NT2/D1 (cell line): ENCODE results near the gene SLC2A6.

Experiments
- DNase-seq: peaks from one replicate; pipeline ENCODE4 v3.0.0-alpha.2; 2011; ENCODE audit warnings: low read depth, low spot score
- H3K27me3 ChIP-seq: 2 replicates; pipeline ENCODE4 v1.6.0; 2011; ENCODE audit warnings: mild to moderate bottlenecking; ENCODE audit not compliant: insufficient read length, insufficient read depth
- H3K36me3 ChIP-seq: 2 replicates; pipeline ENCODE4 v1.6.1; 2011; ENCODE audit warnings: mild to moderate bottlenecking, low read length, mixed read lengths; ENCODE audit not compliant: insufficient read depth, insufficient read length
- H3K4me1 ChIP-seq: 2 replicates; pipeline ENCODE4 v1.5.1; 2011; ENCODE audit not compliant: insufficient read depth, insufficient read length
- H3K4me3 ChIP-seq: 2 replicates; pipeline ENCODE4 v1.5.1; 2011; ENCODE audit warnings: low read depth; ENCODE audit not compliant: insufficient read length
- H3K9ac ChIP-seq: 2 replicates; pipeline ENCODE4 v1.6.0; 2011; ENCODE audit warnings: low read depth; ENCODE audit not compliant: insufficient read length
- H3K9me3 ChIP-seq: 2 replicates; pipeline ENCODE4 v1.5.1; 2011; ENCODE audit warnings: mild to moderate bottlenecking, low read length; ENCODE audit not compliant: insufficient read depth
- SUZ12 ChIP-seq: IDR thresholded peaks from 2 replicates; pipeline ENCODE4 v1.6.1; 2011; ENCODE audit not compliant: insufficient read length, insufficient read depth; ENCODE audit errors: extremely low read depth
- YY1 ChIP-seq: IDR thresholded peaks from 2 replicates; pipeline ENCODE4 v1.6.1; 2011; ENCODE audit not compliant: insufficient read length, insufficient read depth
- ZNF274 ChIP-seq: IDR thresholded peaks from 2 replicates; pipeline ENCODE4 v1.6.1; 2011; ENCODE audit warnings: mild to moderate bottlenecking, low read depth, low read length

The SLC2A6 gene

GRCh38 chr9:133476941-133477340, 2.0 kb downstream of the SLC2A6 start:
- H3K4me3 ChIP-seq, result no peak overlapping the region
- H3K27me3 ChIP-seq, result peaks cover 12% of the 10 kb centered on the region

GRCh38 chr9:133476036-133476931, 2.6 kb downstream of the SLC2A6 start:
- no peak for TF ChIP-seq SUZ12
- TF ChIP-seq YY1, result no peak
- no peak for TF ChIP-seq ZNF274
- Histone ChIP-seq H3K27me3 (peaks cover 12% of the 10 kb centered on the region), H3K9ac (peak overlapping the region; percentile 38), H3K4me1 (peaks cover 13% of the 10 kb centered on the region), H3K4me3 (no peak overlapping the region), H3K36me3 (peaks cover 63% of the 10 kb centered on the region), H3K9me3 (no peaks in the 10 kb centered on the region)
- DNase-seq, result no peak

More at GRCh38 chr9:133476941-133477340, 2.0 kb downstream of the SLC2A6 start:
- Histone ChIP-seq H3K9me3 (no peaks in the 10 kb centered on the region), H3K9ac (peak overlapping the region; percentile 17), H3K36me3 (peaks cover 56% of the 10 kb centered on the region), H3K4me1 (peaks cover 11% of the 10 kb centered on the region)
- TF ChIP-seq ZNF274 (no peak), YY1 (no peak)
- DNase-seq, result no peak

GRCh38 chr9:133475292-133476012, 3.4 kb downstream of the SLC2A6 start:
- Histone ChIP-seq H3K36me3 (peaks cover 69% of the 10 kb centered on the region), H3K27me3 (peaks cover 10% of the 10 kb centered on the region), H3K4me3 (no peak overlapping the region), H3K4me1 (peaks cover 13% of the 10 kb centered on the region), H3K9ac (peak overlapping the region; percentile 38), H3K9me3 (no peaks in the 10 kb centered on the region)
- TF ChIP-seq YY1 (no peak), ZNF274 (no peak), SUZ12 (no peak)
- no peak for DNase-seq

GRCh38 chr9:133474853-133475252, 4.0 kb downstream of the SLC2A6 start:
- Histone ChIP-seq H3K4me3 (no peak overlapping the region), H3K9ac (no peak overlapping the region), H3K9me3 (no peaks in the 10 kb centered on the region), H3K27me3 (peaks cover 7% of the 10 kb centered on the region), H3K36me3 (peaks cover 71% of the 10 kb centered on the region), H3K4me1 (peaks cover 13% of the 10 kb centered on the region)
- TF ChIP-seq ZNF274 (no peak), YY1 (no peak), SUZ12 (no peak)
- DNase-seq, result no peak

- Histone ChIP-seq H3K9me3 (no peaks in the 10 kb centered on the region), H3K4me1 (peaks cover 10% of the 10 kb centered on the region), H3K27me3 (peaks cover under 1% of the 10 kb centered on the region), H3K36me3 (peaks cover 71% of the 10 kb centered on the region), H3K4me3 (no peak overlapping the region), H3K9ac (no peak overlapping the region)
- TF ChIP-seq SUZ12 (no peak), YY1 (no peak), ZNF274 (no peak)
- no peak for DNase-seq
Measured at GRCh38 chr9:133474215-133474614, 4.7 kb downstream of the SLC2A6 start.

- Histone ChIP-seq H3K4me1 (peaks cover 11% of the 10 kb centered on the region), H3K4me3 (no peak overlapping the region), H3K27me3 (no peaks in the 10 kb centered on the region), H3K36me3 (peaks cover 71% of the 10 kb centered on the region), H3K9ac (no peak overlapping the region), H3K9me3 (no peaks in the 10 kb centered on the region)
- DNase-seq, result no peak
- no peak for TF ChIP-seq YY1
- no peak for TF ChIP-seq ZNF274
- TF ChIP-seq SUZ12, result no peak
Measured at GRCh38 chr9:133473743-133474142, 5.2 kb downstream of the SLC2A6 start.
